OCI-LY3 (cell line): Measurements from ENCODE around the gene GSG1.

ENCODE experiments used
- CTCF ChIP-seq: fragments of 200-600, 300-600 bp; sonication (generic); IDR thresholded peaks from 2 replicates; pipeline ENCODE4 v1.5.1; 2014; ENCODE audit warnings: antibody characterized with exemption, low read length, low read depth
- EZH2phosphoT487 ChIP-seq: fragments of 200-600 bp; shearing (Covaris generic); IDR thresholded peaks from 2 replicates; pipeline ENCODE4 v1.6.1; 2018; ENCODE audit warnings: antibody characterized with exemption, mixed run types, low read depth

GRCh38 chr12:13062669-13063068, 40.8 kb downstream of the GSG1 start:
- TF ChIP-seq CTCF (no peak), EZH2phosphoT487 (no peak)
